ENCODE data around the gene RAPGEF2. TPM values are rescaled to one million over a fixed set of nuclear protein-coding genes. Genes with fewer than 3 reads are reported as not detected.
A peak's percentile ranks its signal among the peaks of the same experiment; 100 is the strongest.

The RAPGEF2 gene
- total and polyA plus RNA-seq, 9 donors, result 16.9 to 33.6 (median 22.7) TPM

- DNase-seq, result peak; percentile 31
- no peaks in the 10 kb centered on the region for H3K27me3 ChIP-seq (ENCODE audit: control insufficient read depth, insufficient read depth, low read length)
- no peaks in the 10 kb centered on the region for H3K36me3 ChIP-seq (ENCODE audit: control insufficient read depth, insufficient read depth, low read length)
- no peak overlapping the region for H3K4me3 ChIP-seq (ENCODE audit: low read length)
- H3K9me3 ChIP-seq (replicated peaks; ENCODE audit: control insufficient read depth, low read depth, low read length), result no peaks in the 10 kb centered on the region
- 43% methylated on average over 2 of the region's 5 CpGs for WGBS (ENCODE audit: insufficient coverage)
- H3K4me1 ChIP-seq (ENCODE audit: control insufficient read depth, insufficient read depth, low read length), result peaks cover 5% of the 10 kb centered on the region
- peak overlapping the region; percentile 50 for H3K27ac ChIP-seq (ENCODE audit: low read length)
Measured at GRCh38 chr4:159267869-159268285, 165.0 kb downstream of the RAPGEF2 start.

GRCh38 chr4:159268607-159269006, 165.7 kb downstream of the RAPGEF2 start:
- H3K9me3 ChIP-seq (replicated peaks; ENCODE audit: control insufficient read depth, low read depth, low read length), result no peaks in the 10 kb centered on the region
- peaks cover 5% of the 10 kb centered on the region for H3K4me1 ChIP-seq (ENCODE audit: control insufficient read depth, insufficient read depth, low read length)

GRCh38 chr4:159269116-159269515, 166.2 kb downstream of the RAPGEF2 start:
- no peak for DNase-seq
- H3K9me3 ChIP-seq (replicated peaks; ENCODE audit: control insufficient read depth, low read depth, low read length), result no peaks in the 10 kb centered on the region
- H3K27ac ChIP-seq (ENCODE audit: low read length), result no peak overlapping the region
- H3K36me3 ChIP-seq (ENCODE audit: control insufficient read depth, insufficient read depth, low read length), result no peaks in the 10 kb centered on the region
- WGBS (ENCODE audit: insufficient coverage), result 94% methylated on average over 5 of the region's 10 CpGs
- H3K4me3 ChIP-seq (ENCODE audit: low read length), result no peak overlapping the region
- no peaks in the 10 kb centered on the region for H3K27me3 ChIP-seq (ENCODE audit: control insufficient read depth, insufficient read depth, low read length)
- peaks cover 5% of the 10 kb centered on the region for H3K4me1 ChIP-seq (ENCODE audit: control insufficient read depth, insufficient read depth, low read length)

More at GRCh38 chr4:159268607-159269006, 165.7 kb downstream of the RAPGEF2 start:
- Histone ChIP-seq H3K27me3 (ENCODE audit: control insufficient read depth, insufficient read depth, low read length) (no peaks in the 10 kb centered on the region), H3K4me3 (ENCODE audit: low read length) (no peak overlapping the region), H3K27ac (ENCODE audit: low read length) (no peak overlapping the region), H3K36me3 (ENCODE audit: control insufficient read depth, insufficient read depth, low read length) (no peaks in the 10 kb centered on the region)
- DNase-seq, result no peak
- WGBS (ENCODE audit: insufficient coverage), result no CpG with 5 or more reads among the region's 4 CpGs

GRCh38 chr4:159269956-159270355, 167.1 kb downstream of the RAPGEF2 start:
- Histone ChIP-seq H3K36me3 (ENCODE audit: control insufficient read depth, insufficient read depth, low read length) (no peaks in the 10 kb centered on the region), H3K27me3 (ENCODE audit: control insufficient read depth, insufficient read depth, low read length) (no peaks in the 10 kb centered on the region), H3K4me1 (ENCODE audit: control insufficient read depth, insufficient read depth, low read length) (peaks cover 5% of the 10 kb centered on the region), H3K4me3 (ENCODE audit: low read length) (no peak overlapping the region), H3K9me3 (replicated peaks; ENCODE audit: control insufficient read depth, low read depth, low read length) (no peaks in the 10 kb centered on the region), H3K27ac (ENCODE audit: low read length) (no peak overlapping the region)
- DNase-seq, result no peak

- 75% methylated on average over 3 of the region's 4 CpGs for WGBS (ENCODE audit: insufficient coverage)
- H3K4me3 ChIP-seq (ENCODE audit: low read length), result no peak overlapping the region
- no peak overlapping the region for H3K27ac ChIP-seq (ENCODE audit: low read length)
- H3K27me3 ChIP-seq (ENCODE audit: control insufficient read depth, insufficient read depth, low read length), result no peaks in the 10 kb centered on the region
- no peaks in the 10 kb centered on the region for H3K36me3 ChIP-seq (ENCODE audit: control insufficient read depth, insufficient read depth, low read length)
- H3K4me1 ChIP-seq (ENCODE audit: control insufficient read depth, insufficient read depth, low read length), result peaks cover 5% of the 10 kb centered on the region
- no peaks in the 10 kb centered on the region for H3K9me3 ChIP-seq (replicated peaks; ENCODE audit: control insufficient read depth, low read depth, low read length)
- no peak for DNase-seq
Measured at GRCh38 chr4:159271856-159272255, 169.0 kb downstream of the RAPGEF2 start.

GRCh38 chr4:159272273-159273140, 169.6 kb downstream of the RAPGEF2 start:
- H3K4me1 ChIP-seq (ENCODE audit: control insufficient read depth, insufficient read depth, low read length), result no peaks in the 10 kb centered on the region
- H3K9me3 ChIP-seq (replicated peaks; ENCODE audit: control insufficient read depth, low read depth, low read length), result no peaks in the 10 kb centered on the region
- H3K27ac ChIP-seq (ENCODE audit: low read length), result no peak overlapping the region
- H3K4me3 ChIP-seq (ENCODE audit: low read length), result no peak overlapping the region
- H3K27me3 ChIP-seq (ENCODE audit: control insufficient read depth, insufficient read depth, low read length), result no peaks in the 10 kb centered on the region
- no peaks in the 10 kb centered on the region for H3K36me3 ChIP-seq (ENCODE audit: control insufficient read depth, insufficient read depth, low read length)
- no peak for DNase-seq

GRCh38 chr4:159273141-159273438, 170.2 kb downstream of the RAPGEF2 start:
- no peak overlapping the region for H3K4me3 ChIP-seq (ENCODE audit: low read length)
- H3K27me3 ChIP-seq (ENCODE audit: control insufficient read depth, insufficient read depth, low read length), result no peaks in the 10 kb centered on the region
- H3K4me1 ChIP-seq (ENCODE audit: control insufficient read depth, insufficient read depth, low read length), result no peaks in the 10 kb centered on the region
- H3K9me3 ChIP-seq (replicated peaks; ENCODE audit: control insufficient read depth, low read depth, low read length), result no peaks in the 10 kb centered on the region
- no peaks in the 10 kb centered on the region for H3K36me3 ChIP-seq (ENCODE audit: control insufficient read depth, insufficient read depth, low read length)
- H3K27ac ChIP-seq (ENCODE audit: low read length), result no peak overlapping the region
- peak; percentile 60 for DNase-seq

- Histone ChIP-seq H3K9me3 (replicated peaks; ENCODE audit: control insufficient read depth, low read depth, low read length) (no peaks in the 10 kb centered on the region), H3K27ac (ENCODE audit: low read length) (no peak overlapping the region), H3K4me3 (ENCODE audit: low read length) (no peak overlapping the region), H3K27me3 (ENCODE audit: control insufficient read depth, insufficient read depth, low read length) (no peaks in the 10 kb centered on the region), H3K36me3 (ENCODE audit: control insufficient read depth, insufficient read depth, low read length) (no peaks in the 10 kb centered on the region), H3K4me1 (ENCODE audit: control insufficient read depth, insufficient read depth, low read length) (no peaks in the 10 kb centered on the region)
- DNase-seq, result no peak
- 88% methylated on average over 6 of the region's 9 CpGs for WGBS (ENCODE audit: insufficient coverage)
Measured at GRCh38 chr4:159273841-159274240, 171.0 kb downstream of the RAPGEF2 start.

GRCh38 chr4:159278399-159278798, 175.5 kb downstream of the RAPGEF2 start:
- no CpG with 5 or more reads among the region's 5 CpGs for WGBS (ENCODE audit: insufficient coverage)
- Histone ChIP-seq H3K4me3 (ENCODE audit: low read length) (no peak overlapping the region), H3K36me3 (ENCODE audit: control insufficient read depth, insufficient read depth, low read length) (no peaks in the 10 kb centered on the region), H3K27ac (ENCODE audit: low read length) (no peak overlapping the region), H3K4me1 (ENCODE audit: control insufficient read depth, insufficient read depth, low read length) (no peaks in the 10 kb centered on the region), H3K9me3 (replicated peaks; ENCODE audit: control insufficient read depth, low read depth, low read length) (no peaks in the 10 kb centered on the region), H3K27me3 (ENCODE audit: control insufficient read depth, insufficient read depth, low read length) (no peaks in the 10 kb centered on the region)
- DNase-seq, result peak; percentile 18

GRCh38 chr4:159279084-159279483, 176.2 kb downstream of the RAPGEF2 start:
- no peaks in the 10 kb centered on the region for H3K36me3 ChIP-seq (ENCODE audit: control insufficient read depth, insufficient read depth, low read length)
- peaks cover 2% of the 10 kb centered on the region for H3K4me1 ChIP-seq (ENCODE audit: control insufficient read depth, insufficient read depth, low read length)
- no peaks in the 10 kb centered on the region for H3K9me3 ChIP-seq (replicated peaks; ENCODE audit: control insufficient read depth, low read depth, low read length)
- H3K4me3 ChIP-seq (ENCODE audit: low read length), result no peak overlapping the region
- WGBS (ENCODE audit: insufficient coverage), result no CpG with 5 or more reads among the region's 6 CpGs
- no peaks in the 10 kb centered on the region for H3K27me3 ChIP-seq (ENCODE audit: control insufficient read depth, insufficient read depth, low read length)
- no peak overlapping the region for H3K27ac ChIP-seq (ENCODE audit: low read length)
- DNase-seq, result no peak
